Epithelial cell of esophagus (primary cell): ENCODE measurements around the gene ABHD1.

Experiments used
- DNase-seq: peaks from one replicate; pipeline ENCODE4 v3.0.0; 2010; ENCODE audit warnings: low read depth
- H3K4me3 ChIP-seq: 2 replicates; pipeline ENCODE4 v1.5.1; 2011; ENCODE audit warnings: mild to moderate bottlenecking, low read length, control low read depth
- CTCF ChIP-seq: IDR thresholded peaks from 2 replicates; pipeline ENCODE4 v1.5.1; 2011; ENCODE audit warnings: low read depth, mild to moderate bottlenecking, low read length, control low read depth, inconsistent platforms; ENCODE audit not compliant: insufficient read depth; ENCODE audit errors: missing control alignments

ABHD1 gene

GRCh38 chr2:27094353-27094984 lies 29.1 kb upstream of the ABHD1 start:
- TF ChIP-seq CTCF, result no peak
- no peak for DNase-seq
- no peak overlapping the region for H3K4me3 ChIP-seq

- TF ChIP-seq CTCF, result no peak
- no peak for DNase-seq
- no peak overlapping the region for H3K4me3 ChIP-seq
Observed at GRCh38 chr2:27095427-27095744, 28.2 kb upstream of the ABHD1 start.

GRCh38 chr2:27095745-27096651 lies 27.6 kb upstream of the ABHD1 start:
- no peak for TF ChIP-seq CTCF
- DNase-seq, result peak; percentile 66
- peak overlapping the region; percentile 9 for H3K4me3 ChIP-seq

GRCh38 chr2:27096748-27097297 lies 26.8 kb upstream of the ABHD1 start:
- no peak for DNase-seq
- H3K4me3 ChIP-seq, result no peak overlapping the region
- TF ChIP-seq CTCF, result no peak

- no peak for TF ChIP-seq CTCF
- DNase-seq, result no peak
- H3K4me3 ChIP-seq, result no peak overlapping the region
Observed at GRCh38 chr2:27097341-27097740, 26.3 kb upstream of the ABHD1 start.

- no peak overlapping the region for H3K4me3 ChIP-seq
- DNase-seq, result no peak
- no peak for TF ChIP-seq CTCF
Observed at GRCh38 chr2:27099334-27099955, 24.2 kb upstream of the ABHD1 start.
